GM12878 (cell line): ENCODE results near the gene ZDHHC14. TPM values are rescaled to one million over a fixed set of nuclear protein-coding genes. Genes with fewer than 3 reads are reported as not detected.

ENCODE experiments used
- BHLHE40 ChIP-seq, 2 experiments: fragments of 450-650 bp in 1 of 2; IDR thresholded peaks; 2 replicates each; pipeline ENCODE4 v1.6.1; 2011 to 2017; ENCODE audit warnings: low read depth in 2 of 2, borderline replicate concordance in 1 of 2, improper control_type of control experiment in 1 of 2, low read length in 1 of 2, mild to moderate bottlenecking in 1 of 2
- BRCA1 ChIP-seq: IDR thresholded peaks from 2 replicates; pipeline ENCODE4 v1.6.1; 2011; ENCODE audit warnings: low read depth, low read length, improper control_type of control experiment
- CBX5 ChIP-seq: sonication (generic); IDR thresholded peaks from 2 replicates; pipeline ENCODE4 v1.6.1; 2016; ENCODE audit warnings: low read depth, moderate library complexity, mild to moderate bottlenecking, inconsistent platforms
- CHD2 ChIP-seq: IDR thresholded peaks from 2 replicates; pipeline ENCODE4 v1.6.1; 2011; ENCODE audit warnings: low read depth, low read length, improper control_type of control experiment, borderline replicate concordance
- IRF4 ChIP-seq: IDR thresholded peaks from 2 replicates; pipeline ENCODE4 v1.6.1; 2011; ENCODE audit warnings: low read depth, low read length
- MYB ChIP-seq: fragments of 150-350 bp; IDR thresholded peaks from 2 replicates; pipeline ENCODE4 v1.6.1; 2014; ENCODE audit warnings: mild to moderate bottlenecking, low read depth, low read length, borderline replicate concordance
- RB1 ChIP-seq: fragments of 450-650 bp; formaldehyde crosslinking; IDR thresholded peaks from 2 replicates; pipeline ENCODE4 v1.6.1; 2017; ENCODE audit warnings: mild to moderate bottlenecking, borderline replicate concordance
- SREBF2 ChIP-seq: IDR thresholded peaks from 2 replicates; pipeline ENCODE4 v1.6.1; 2012; ENCODE audit warnings: mild to moderate bottlenecking, low read length
- TBL1XR1 ChIP-seq: IDR thresholded peaks from 2 replicates; pipeline ENCODE4 v1.6.1; 2012; ENCODE audit warnings: low read depth, low read length, improper control_type of control experiment
- polyA plus RNA-seq, 11 experiments: library from polyadenylated mRNA; depleted of rRNA in 4 of 11; unstranded in 6 of 11; stranded (reverse) in 5 of 11; fragments of >200 nt; fragmentation: Nextera tagmentation in 4 of 11; fragmentation: Illumina TruSeq in 1 of 11; extraction: Ambion mirVana in 4 of 11; extraction: Trizol in 1 of 11; gene quantifications; 1 replicate in 1 of 11; 2 replicates in 10 of 11; pipeline versions ENCODE4 v1.2.1 to v1.2.3, GENCODE V29; 2011 to 2016; ENCODE audit warnings: inconsistent platforms in 2 of 11, missing spikeins in 2 of 11, low read depth in 1 of 11
- total RNA-seq, 4 experiments: library from RNA; depleted of rRNA in 3 of 4; stranded (reverse); fragments of >200 nt in 3 of 4; fragmentation: Illumina TruSeq in 1 of 4; extraction: Trizol in 1 of 4; gene quantifications; 2 replicates each; pipeline versions ENCODE4 v1.2.1 to v1.2.3, GENCODE V29; 2013 to 2021
- TF ChIP-seq, protein P1 (sequence below): fragments of 450-650 bp; IDR thresholded peaks from 2 replicates; pipeline ENCODE4 v1.6.1; 2018; ENCODE audit warnings: borderline replicate concordance, mild to moderate bottlenecking; ENCODE audit not compliant: partially characterized antibody
- TF ChIP-seq, protein P2 (sequence below): fragments of 450-650 bp; IDR thresholded peaks from 2 replicates; pipeline ENCODE4 v1.6.1; 2017; ENCODE audit warnings: low read depth, mild to moderate bottlenecking, moderate library complexity
- TF ChIP-seq, protein P3 (sequence below), 3 experiments: IDR thresholded peaks in 2 of 3; conservative IDR thresholded peaks in 1 of 3; 2 replicates each; pipeline ENCODE4 v1.5.1; 2011; ENCODE audit warnings: low read depth in 3 of 3, low read length in 3 of 3, mild to moderate bottlenecking in 3 of 3, control low read depth in 2 of 3, moderate library complexity in 2 of 3, inconsistent platforms in 1 of 3, mixed read lengths in 1 of 3; ENCODE audit not compliant: control insufficient read depth in 2 of 3, insufficient read depth in 1 of 3; ENCODE audit errors: extremely low read depth in 1 of 3

Gene ZDHHC14
- total and polyA plus RNA-seq, 10 of the 15 experiments (the other 5 are each of a cell fraction or from before 2014, with no cell fraction given) = 0.15 to 16.0 (median 0.76) TPM; not detected in 1

DNA sequence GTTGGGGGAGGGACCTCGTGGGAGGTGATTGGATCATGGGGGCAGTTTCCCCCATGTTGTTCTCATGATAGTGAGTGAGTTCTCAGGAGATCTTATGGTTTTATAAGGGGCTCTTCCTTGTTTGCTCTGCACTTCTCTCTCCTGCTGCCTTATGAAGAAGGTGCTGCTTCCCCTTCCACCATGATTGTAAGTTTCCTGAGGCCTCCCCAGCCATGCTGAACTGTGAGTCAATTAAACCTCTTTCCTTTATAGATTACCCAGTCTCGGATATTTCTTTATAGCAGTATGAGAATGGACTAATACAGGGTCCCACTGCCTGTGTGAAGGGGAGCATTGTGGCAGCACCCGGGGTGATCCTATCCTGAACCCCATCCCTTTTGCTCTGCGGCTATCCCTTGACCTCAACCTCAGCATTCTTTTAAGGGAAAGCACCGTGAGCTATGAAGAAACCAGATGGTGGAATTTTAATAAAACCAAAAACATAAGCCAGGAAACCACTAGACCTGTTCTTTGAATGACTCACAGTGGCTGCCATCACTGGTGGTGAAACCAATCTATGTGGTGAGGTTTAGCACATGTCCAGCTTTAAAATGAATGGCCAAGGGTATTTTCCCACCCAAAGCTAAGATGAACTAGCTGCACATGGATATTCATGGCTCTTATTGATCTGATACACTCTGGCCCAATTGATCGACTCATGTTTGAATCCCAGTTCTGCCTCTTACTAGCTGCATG lies 62.2 kb downstream of the ZDHHC14 start (continued):
- TF ChIP-seq, protein P1, sequence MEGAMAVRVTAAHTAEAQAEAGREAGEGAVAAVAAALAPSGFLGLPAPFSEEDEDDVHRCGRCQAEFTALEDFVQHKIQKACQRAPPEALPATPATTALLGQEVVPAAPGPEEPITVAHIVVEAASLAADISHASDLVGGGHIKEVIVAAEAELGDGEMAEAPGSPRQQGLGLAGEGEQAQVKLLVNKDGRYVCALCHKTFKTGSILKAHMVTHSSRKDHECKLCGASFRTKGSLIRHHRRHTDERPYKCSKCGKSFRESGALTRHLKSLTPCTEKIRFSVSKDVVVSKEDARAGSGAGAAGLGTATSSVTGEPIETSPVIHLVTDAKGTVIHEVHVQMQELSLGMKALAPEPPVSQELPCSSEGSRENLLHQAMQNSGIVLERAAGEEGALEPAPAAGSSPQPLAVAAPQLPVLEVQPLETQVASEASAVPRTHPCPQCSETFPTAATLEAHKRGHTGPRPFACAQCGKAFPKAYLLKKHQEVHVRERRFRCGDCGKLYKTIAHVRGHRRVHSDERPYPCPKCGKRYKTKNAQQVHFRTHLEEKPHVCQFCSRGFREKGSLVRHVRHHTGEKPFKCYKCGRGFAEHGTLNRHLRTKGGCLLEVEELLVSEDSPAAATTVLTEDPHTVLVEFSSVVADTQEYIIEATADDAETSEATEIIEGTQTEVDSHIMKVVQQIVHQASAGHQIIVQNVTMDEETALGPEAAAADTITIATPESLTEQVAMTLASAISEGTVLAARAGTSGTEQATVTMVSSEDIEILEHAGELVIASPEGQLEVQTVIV = no peak
- TF ChIP-seq BRCA1 = no peak
- TF ChIP-seq, protein P2, sequence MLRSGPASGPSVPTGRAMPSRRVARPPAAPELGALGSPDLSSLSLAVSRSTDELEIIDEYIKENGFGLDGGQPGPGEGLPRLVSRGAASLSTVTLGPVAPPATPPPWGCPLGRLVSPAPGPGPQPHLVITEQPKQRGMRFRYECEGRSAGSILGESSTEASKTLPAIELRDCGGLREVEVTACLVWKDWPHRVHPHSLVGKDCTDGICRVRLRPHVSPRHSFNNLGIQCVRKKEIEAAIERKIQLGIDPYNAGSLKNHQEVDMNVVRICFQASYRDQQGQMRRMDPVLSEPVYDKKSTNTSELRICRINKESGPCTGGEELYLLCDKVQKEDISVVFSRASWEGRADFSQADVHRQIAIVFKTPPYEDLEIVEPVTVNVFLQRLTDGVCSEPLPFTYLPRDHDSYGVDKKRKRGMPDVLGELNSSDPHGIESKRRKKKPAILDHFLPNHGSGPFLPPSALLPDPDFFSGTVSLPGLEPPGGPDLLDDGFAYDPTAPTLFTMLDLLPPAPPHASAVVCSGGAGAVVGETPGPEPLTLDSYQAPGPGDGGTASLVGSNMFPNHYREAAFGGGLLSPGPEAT = peak; percentile 77
- TF ChIP-seq IRF4 = peak; percentile 91
- TF ChIP-seq SREBF2 = no peak
- no peak for TF ChIP-seq MYB
- TF ChIP-seq TBL1XR1 = 0 out of 2 replicates have a peak, but pooled peaks have one; percentile 29
- no peak for TF ChIP-seq CBX5
- TF ChIP-seq CHD2 = no peak
- TF ChIP-seq, protein P3, sequence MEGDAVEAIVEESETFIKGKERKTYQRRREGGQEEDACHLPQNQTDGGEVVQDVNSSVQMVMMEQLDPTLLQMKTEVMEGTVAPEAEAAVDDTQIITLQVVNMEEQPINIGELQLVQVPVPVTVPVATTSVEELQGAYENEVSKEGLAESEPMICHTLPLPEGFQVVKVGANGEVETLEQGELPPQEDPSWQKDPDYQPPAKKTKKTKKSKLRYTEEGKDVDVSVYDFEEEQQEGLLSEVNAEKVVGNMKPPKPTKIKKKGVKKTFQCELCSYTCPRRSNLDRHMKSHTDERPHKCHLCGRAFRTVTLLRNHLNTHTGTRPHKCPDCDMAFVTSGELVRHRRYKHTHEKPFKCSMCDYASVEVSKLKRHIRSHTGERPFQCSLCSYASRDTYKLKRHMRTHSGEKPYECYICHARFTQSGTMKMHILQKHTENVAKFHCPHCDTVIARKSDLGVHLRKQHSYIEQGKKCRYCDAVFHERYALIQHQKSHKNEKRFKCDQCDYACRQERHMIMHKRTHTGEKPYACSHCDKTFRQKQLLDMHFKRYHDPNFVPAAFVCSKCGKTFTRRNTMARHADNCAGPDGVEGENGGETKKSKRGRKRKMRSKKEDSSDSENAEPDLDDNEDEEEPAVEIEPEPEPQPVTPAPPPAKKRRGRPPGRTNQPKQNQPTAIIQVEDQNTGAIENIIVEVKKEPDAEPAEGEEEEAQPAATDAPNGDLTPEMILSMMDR (IDR thresholded peaks at IDR 0.05 in 2 of 3, conservative IDR thresholded peaks at IDR 0.05 in 1 of 3; ENCODE audit: control insufficient read depth in 2 of 3, extremely low read depth in 1 of 3, insufficient read depth in 1 of 3, low read depth in 3 of 3, low read length in 3 of 3) = no peak
- TF ChIP-seq BHLHE40 (IDR thresholded peaks at IDR 0.05; ENCODE audit: borderline replicate concordance in 1 of 2, low read depth in 2 of 2, low read length in 1 of 2) = peak; percentile 84 to 85
- no peak for TF ChIP-seq RB1
